ENCODE results near the gene DUSP22. TPM values are rescaled to one million over a fixed set of nuclear protein-coding genes. Genes with fewer than 3 reads are reported as not detected.

DUSP22 gene
- total and polyA plus RNA-seq, 2 donors (not counting 1 experiment from before 2014, with no cell fraction given) = 10.9 to 13.7 TPM

DNA sequence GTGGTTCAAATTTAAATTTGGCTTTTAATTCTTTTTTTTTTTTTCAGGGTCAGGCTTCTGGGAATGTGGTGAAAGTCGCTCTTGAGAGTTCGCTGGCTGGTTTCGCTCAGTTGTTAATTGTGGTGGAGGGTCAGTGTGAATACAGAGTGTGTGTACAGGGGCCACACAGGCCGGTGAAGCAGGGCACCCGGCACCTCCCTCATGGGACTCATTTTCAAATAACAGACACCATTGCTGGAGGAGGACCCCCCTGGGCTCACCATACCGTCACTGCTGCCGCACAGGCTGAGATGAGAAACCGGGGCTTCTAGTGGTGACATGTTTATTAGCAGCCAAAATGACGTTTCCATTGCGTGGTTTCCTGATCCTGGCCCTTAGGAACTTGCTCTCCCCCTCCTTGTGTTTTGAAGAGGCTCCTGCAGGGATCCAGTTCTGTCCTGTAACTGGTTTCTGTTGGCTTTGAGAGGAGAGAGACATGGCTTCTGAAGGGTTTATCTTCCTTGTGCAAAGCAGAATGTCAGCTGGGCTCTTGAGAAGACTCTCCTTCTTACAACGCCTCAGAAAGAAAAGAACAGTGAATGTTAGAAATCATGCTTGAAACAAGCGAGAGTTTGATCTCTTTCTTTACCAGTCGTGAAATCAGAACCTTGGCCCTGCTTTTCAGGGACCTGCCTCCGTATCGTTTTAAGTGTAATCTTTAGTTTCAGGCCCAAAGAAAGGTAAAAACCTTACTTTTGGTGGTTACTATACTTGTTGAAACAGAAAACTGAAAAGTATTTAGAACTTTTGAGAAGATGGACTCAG is 37.8 kb downstream of the DUSP22 start:
- no peak for TF ChIP-seq EZH2 (IDR thresholded peaks at IDR 0.05; ENCODE audit: low read length, missing control alignments)
- TF ChIP-seq, protein P1, sequence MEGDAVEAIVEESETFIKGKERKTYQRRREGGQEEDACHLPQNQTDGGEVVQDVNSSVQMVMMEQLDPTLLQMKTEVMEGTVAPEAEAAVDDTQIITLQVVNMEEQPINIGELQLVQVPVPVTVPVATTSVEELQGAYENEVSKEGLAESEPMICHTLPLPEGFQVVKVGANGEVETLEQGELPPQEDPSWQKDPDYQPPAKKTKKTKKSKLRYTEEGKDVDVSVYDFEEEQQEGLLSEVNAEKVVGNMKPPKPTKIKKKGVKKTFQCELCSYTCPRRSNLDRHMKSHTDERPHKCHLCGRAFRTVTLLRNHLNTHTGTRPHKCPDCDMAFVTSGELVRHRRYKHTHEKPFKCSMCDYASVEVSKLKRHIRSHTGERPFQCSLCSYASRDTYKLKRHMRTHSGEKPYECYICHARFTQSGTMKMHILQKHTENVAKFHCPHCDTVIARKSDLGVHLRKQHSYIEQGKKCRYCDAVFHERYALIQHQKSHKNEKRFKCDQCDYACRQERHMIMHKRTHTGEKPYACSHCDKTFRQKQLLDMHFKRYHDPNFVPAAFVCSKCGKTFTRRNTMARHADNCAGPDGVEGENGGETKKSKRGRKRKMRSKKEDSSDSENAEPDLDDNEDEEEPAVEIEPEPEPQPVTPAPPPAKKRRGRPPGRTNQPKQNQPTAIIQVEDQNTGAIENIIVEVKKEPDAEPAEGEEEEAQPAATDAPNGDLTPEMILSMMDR (conservative IDR thresholded peaks at IDR 0.05 in 1 of 2, IDR thresholded peaks at IDR 0.05 in 1 of 2; ENCODE audit: low read depth in 1 of 2, low read length in 2 of 2) = no peak
- Histone ChIP-seq H3K27me3 (ENCODE audit: control insufficient read depth, insufficient read depth, low read length) (no peaks in the 10 kb centered on the region), H3K27ac (ENCODE audit: insufficient read depth, low read length) (no peak overlapping the region), H4K20me1 (ENCODE audit: control insufficient read depth, extremely low read depth, insufficient read depth, low read length) (no peaks in the 10 kb centered on the region), H3K9me3 (ENCODE audit: control insufficient read depth, insufficient read depth, low read depth, low read length) (no peaks in the 10 kb centered on the region), H2AFZ (ENCODE audit: low read length) (no peak overlapping the region), H3K4me1 (ENCODE audit: control insufficient read depth, extremely low read depth, insufficient read depth, low read length) (peaks cover 12% of the 10 kb centered on the region), H3K4me2 (ENCODE audit: extremely low read depth, insufficient read depth, low read length) (no peak overlapping the region), H3K4me3 (replicated peaks in 1 of 4; ENCODE audit: control extremely low read depth in 1 of 4, insufficient read depth in 1 of 4, low read depth in 3 of 4, low read length in 4 of 4) (no peak overlapping the region), H3K79me2 (ENCODE audit: control insufficient read depth, insufficient read depth, low read length) (no peaks in the 10 kb centered on the region), H3K36me3 (ENCODE audit: control insufficient read depth, insufficient read depth, low read length) (no peaks in the 10 kb centered on the region), H3K9ac (ENCODE audit: insufficient read depth, low read length) (no peak overlapping the region)
- peak in 1 of 2 donors; percentile 18 for DNase-seq (ENCODE audit: low read depth in 2 of 2)

DNA sequence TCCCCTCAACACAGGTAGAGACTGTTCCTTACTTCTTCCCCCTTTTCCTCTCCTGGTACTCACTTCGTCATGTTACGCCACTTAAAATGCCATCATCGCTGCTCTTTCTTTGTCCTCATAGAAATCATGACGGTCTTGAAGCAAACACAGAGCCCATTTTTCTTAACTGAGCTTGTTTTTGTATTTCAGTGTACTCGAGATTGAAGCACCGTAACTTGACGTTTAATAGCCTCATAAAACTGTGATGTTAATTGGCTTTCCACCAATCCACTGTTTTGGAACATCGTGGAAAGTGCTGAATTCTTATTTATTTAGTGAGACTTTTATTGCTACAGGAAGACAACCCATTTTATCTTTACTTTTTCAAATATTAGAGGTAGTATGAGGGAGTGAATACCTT is 38.7 kb downstream of the DUSP22 start:
- peaks cover 12% of the 10 kb centered on the region for H3K4me1 ChIP-seq (ENCODE audit: control insufficient read depth, extremely low read depth, insufficient read depth, low read length)
- H2AFZ ChIP-seq (ENCODE audit: low read length) = no peak overlapping the region
- H3K79me2 ChIP-seq (ENCODE audit: control insufficient read depth, insufficient read depth, low read length) = no peaks in the 10 kb centered on the region
- DNase-seq (ENCODE audit: low read depth in 2 of 2) = no peak
- H3K4me2 ChIP-seq (ENCODE audit: extremely low read depth, insufficient read depth, low read length) = no peak overlapping the region
- H3K4me3 ChIP-seq (replicated peaks in 1 of 4; ENCODE audit: control extremely low read depth in 1 of 4, insufficient read depth in 1 of 4, low read depth in 3 of 4, low read length in 4 of 4) = no peak overlapping the region
- TF ChIP-seq EZH2 (IDR thresholded peaks at IDR 0.05; ENCODE audit: low read length, missing control alignments) = no peak
- H3K27me3 ChIP-seq (ENCODE audit: control insufficient read depth, insufficient read depth, low read length) = no peaks in the 10 kb centered on the region
- no peak overlapping the region for H3K9ac ChIP-seq (ENCODE audit: insufficient read depth, low read length)
- no peak overlapping the region for H3K27ac ChIP-seq (ENCODE audit: insufficient read depth, low read length)
- H3K36me3 ChIP-seq (ENCODE audit: control insufficient read depth, insufficient read depth, low read length) = no peaks in the 10 kb centered on the region
- H3K9me3 ChIP-seq (ENCODE audit: control insufficient read depth, insufficient read depth, low read depth, low read length) = no peaks in the 10 kb centered on the region
- H4K20me1 ChIP-seq (ENCODE audit: control insufficient read depth, extremely low read depth, insufficient read depth, low read length) = no peaks in the 10 kb centered on the region

DNA sequence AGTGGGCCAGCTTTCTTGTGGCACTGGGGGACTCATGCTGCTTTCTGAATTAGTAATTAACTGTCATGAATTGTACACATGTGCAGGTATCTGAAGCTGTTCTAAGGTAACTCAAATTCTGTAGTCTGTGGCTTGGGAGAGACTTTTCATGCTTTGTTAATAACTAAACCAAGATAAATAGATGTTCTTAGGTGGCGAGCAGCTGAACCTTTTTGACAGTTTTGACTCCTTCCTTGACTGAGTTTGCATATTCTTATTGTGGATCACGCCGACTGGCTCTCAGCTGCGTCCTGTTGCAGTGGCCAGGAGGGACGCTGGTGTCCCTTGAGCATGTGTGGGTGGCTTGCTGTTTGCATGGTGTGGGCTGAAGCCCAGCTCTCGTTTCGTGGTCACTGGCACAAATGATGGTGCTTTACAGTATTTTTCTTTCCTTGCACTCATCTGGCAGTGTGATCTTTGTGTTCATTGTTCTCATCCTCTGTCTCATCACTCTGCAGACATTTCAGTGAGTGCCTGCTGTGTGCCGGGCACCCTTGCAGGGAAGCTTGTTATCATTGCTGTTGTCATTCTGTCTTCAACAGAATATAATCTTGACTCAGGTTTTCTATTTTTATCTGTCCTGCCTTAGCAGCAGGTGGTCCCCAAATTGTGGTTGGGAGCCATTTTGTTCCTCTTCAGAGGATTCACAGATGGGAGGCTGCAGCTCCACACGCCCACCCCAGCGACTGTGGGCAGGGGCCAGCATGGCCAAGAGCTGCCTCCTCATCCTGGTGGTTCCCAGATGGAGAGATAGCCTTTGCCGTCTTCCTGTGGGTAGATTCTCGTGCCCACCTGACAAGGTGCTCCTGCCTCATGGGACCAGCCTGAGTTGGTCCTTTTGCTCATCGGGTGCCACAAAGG is 39.6 kb downstream of the DUSP22 start:
- Histone ChIP-seq H3K4me3 (replicated peaks in 1 of 4; ENCODE audit: control extremely low read depth in 1 of 4, insufficient read depth in 1 of 4, low read depth in 3 of 4, low read length in 4 of 4) (no peak overlapping the region), H3K9ac (ENCODE audit: insufficient read depth, low read length) (no peak overlapping the region), H3K27me3 (ENCODE audit: control insufficient read depth, insufficient read depth, low read length) (no peaks in the 10 kb centered on the region), H3K4me1 (ENCODE audit: control insufficient read depth, extremely low read depth, insufficient read depth, low read length) (peaks cover 12% of the 10 kb centered on the region), H3K36me3 (ENCODE audit: control insufficient read depth, insufficient read depth, low read length) (no peaks in the 10 kb centered on the region), H3K4me2 (ENCODE audit: extremely low read depth, insufficient read depth, low read length) (no peak overlapping the region), H3K79me2 (ENCODE audit: control insufficient read depth, insufficient read depth, low read length) (no peaks in the 10 kb centered on the region), H3K9me3 (ENCODE audit: control insufficient read depth, insufficient read depth, low read depth, low read length) (no peaks in the 10 kb centered on the region), H4K20me1 (ENCODE audit: control insufficient read depth, extremely low read depth, insufficient read depth, low read length) (no peaks in the 10 kb centered on the region), H2AFZ (ENCODE audit: low read length) (no peak overlapping the region), H3K27ac (ENCODE audit: insufficient read depth, low read length) (no peak overlapping the region)
- DNase-seq (ENCODE audit: low read depth in 2 of 2) = no peak
- no peak for TF ChIP-seq EZH2 (IDR thresholded peaks at IDR 0.05; ENCODE audit: low read length, missing control alignments)
- TF ChIP-seq, protein P1 (conservative IDR thresholded peaks at IDR 0.05 in 1 of 2, IDR thresholded peaks at IDR 0.05 in 1 of 2; ENCODE audit: low read depth in 1 of 2, low read length in 2 of 2) = no peak
